Heart right ventricle (tissue), 16 donors: ENCODE measurements around the gene NHP2. TPM values are rescaled to one million over a fixed set of nuclear protein-coding genes. Genes with fewer than 3 reads are reported as not detected.

Source experiments
- ATAC-seq, 8 donors: fragments of 200-7000 bp; cut with Tn5 transposase; one replicate each; pipeline ENCODE4 v1.9.1; 2020; ENCODE audit warnings: mild to moderate bottlenecking in 8 of 8, moderate library complexity in 8 of 8, moderate number of reproducible peaks in 1 of 8
- DNase-seq, 2 donors: peaks; one replicate each; pipeline ENCODE4 v3.0.0-alpha.2; 2020
- H3K27ac ChIP-seq, 10 donors: fragments of 200-600 bp; sonication (generic) in 2 of 10; one replicate each; pipeline versions ENCODE4 v1.5.0 to v1.8.0; 2020 to 2022; ENCODE audit warnings: mild to moderate bottlenecking in 3 of 10
- H3K27me3 ChIP-seq, 7 donors: fragments of 200-600 bp; one replicate each; pipeline ENCODE4 v1.8.0; 2021 to 2022; ENCODE audit warnings: mild to moderate bottlenecking in 2 of 7
- H3K36me3 ChIP-seq, 9 donors: fragments of 200-600 bp; sonication (generic) in 1 of 9; one replicate each; pipeline versions ENCODE4 v1.5.0 to v1.8.0; 2020 to 2022; ENCODE audit warnings: mild to moderate bottlenecking in 2 of 9
- H3K4me1 ChIP-seq, 9 donors: fragments of 200-600 bp; sonication (generic) in 1 of 9; one replicate each; pipeline versions ENCODE4 v1.5.0 to v1.8.0; 2020 to 2022; ENCODE audit warnings: mild to moderate bottlenecking in 4 of 9
- H3K4me3 ChIP-seq, 10 donors: fragments of 200-600 bp; sonication (generic) in 2 of 10; one replicate each; pipeline versions ENCODE4 v1.5.0 to v1.8.0; 2020 to 2022; ENCODE audit warnings: mild to moderate bottlenecking in 7 of 10, moderate library complexity in 2 of 10
- H3K9me3 ChIP-seq, 11 donors: fragments of 200-600 bp in 10 of 11; sonication (generic) in 2 of 11; one replicate each; pipeline versions ENCODE4 v1.5.0 to v1.8.0; 2013 to 2022; ENCODE audit warnings: mild to moderate bottlenecking in 2 of 11, control low read depth in 1 of 11, moderate library complexity in 1 of 11
- CTCF ChIP-seq, 9 donors: fragments of 200-600 bp; sonication (generic) in 2 of 9; IDR thresholded peaks; one replicate each; pipeline versions ENCODE4 v1.5.0 to v1.8.0; 2021 to 2022; ENCODE audit warnings: antibody characterized with exemption in 9 of 9, mild to moderate bottlenecking in 5 of 9, moderate library complexity in 1 of 9
- WGBS, 2 donors: extraction: QIAGEN DNeasy Blood & Tissue Kit; methylation state at CpG; one replicate each; pipeline ENCODE4 v1.1.7; 2013; ENCODE audit warnings: inconsistent platforms in 1 of 2; 5-methylcytosine and 5-hydroxymethylcytosine counted together
- intact Hi-C, 10 donors: fragments of 100-400 bp; cut with DNase I; formaldehyde crosslinking; loops; one replicate each; pipeline versions ENCODE4 v1.11.1 to v1.14.2; 2022
- polyA plus RNA-seq, 2 donors: library from polyadenylated mRNA; stranded (reverse); fragments of 200-250 nt; gene quantifications; one replicate each; pipeline ENCODE4 v1.2.3, GENCODE V29; 2013
- total RNA-seq, 10 donors: library from RNA; stranded (reverse); fragmentation: NEBNext Ultra II Directional in 3 of 10; extraction: Animal tissue kit (Norgen Biotek cat#: 25700) in 3 of 10; gene quantifications; one replicate each; pipeline versions ENCODE4 v1.2.1 to v1.2.4, GENCODE V29; 2021 to 2023
- donor health status: Arrhythmogenic right ventricular cardiomyopathy.
- donor health status: ischemic (EF 13 %, LVEDD 7.1; RV severe dilation, severe dysfunction).
- donor health status: healthy with polysubstance abuse.
- donor health status: DM: no; HTN: yes; CAD: no.
- donor health status: DM: no; HTN: no; CAD: no.
- donor health status: ischemic (EF 25% LVEDD 6.9; RV normal size, moderate dysfunction).
- donor health status: ischemic (EF 25% LVEDD 5.7; RV mildly dilated, moderate dysfunction).
- donor health status: healthy.
- donor health status: DM: yes; HTN: yes; CAD: no.
- donor health status: Ischemic cardiomyopathy.
- donor health status: ischemic (EF 35%, LVEDD 5.7; RV mildly dilated, moderate dysfunction).
- donor health status: nonischemic (EF 11% LVEDD 7.7; RV severe dilation, severe dysfunction).
- donor health status: DM: yes; HTN: yes; CAD: no.
- donor health status: PGD.
- donor health status: ischemic (EF 29% LVEDD 5.4; RV normal size, mild dysfunction).
- donor health status: nonischemic (EF 23%, LVEDD 6.1; RV moderate dilation, normal function).

The NHP2 gene
- total and polyA plus RNA-seq, 12 donors = 59.8 to 272 (median 74.5) TPM

GRCh38 chr5:178186427-178186826 is 32.7 kb upstream of the NHP2 start:
- DNase-seq = no peak
- Histone ChIP-seq H3K27me3 (peaks cover 0 to 30% (median 0%) of the 10 kb centered on the region in 7 donors), H3K9me3 (no peaks in the 10 kb centered on the region), H3K4me1 (peaks cover 0 to 12% (median 0%) of the 10 kb centered on the region in 9 donors), H3K36me3 (no peaks in the 10 kb centered on the region), H3K4me3 (no peak overlapping the region), H3K27ac (no peak overlapping the region)
- TF ChIP-seq CTCF (IDR thresholded peaks at IDR 0.05) = no peak
- intact Hi-C loops = no loop called here
- ATAC-seq = no peak
- WGBS, 2 donors = 61 to 74% methylated on average over 6 of the region's 6 CpGs

GRCh38 chr5:178182158-178182876 is 28.6 kb upstream of the NHP2 start:
- Histone ChIP-seq H3K27ac (no peak overlapping the region), H3K36me3 (no peaks in the 10 kb centered on the region), H3K9me3 (peaks cover 0 to 6% (median 0%) of the 10 kb centered on the region in 11 donors), H3K4me1 (peaks cover 0 to 12% (median 0%) of the 10 kb centered on the region in 9 donors), H3K4me3 (no peak overlapping the region), H3K27me3 (peaks cover 0 to 21% (median 0%) of the 10 kb centered on the region in 7 donors)
- ATAC-seq (no peak), DNase-seq (no peak)
- WGBS, 2 donors = 37 to 42% methylated on average over 4 of the region's 4 CpGs
- TF ChIP-seq CTCF (IDR thresholded peaks at IDR 0.05) = no peak
- intact Hi-C loops = no loop called here

GRCh38 chr5:178180141-178180863 is 26.6 kb upstream of the NHP2 start:
- Histone ChIP-seq H3K27ac (no peak overlapping the region), H3K9me3 (peaks cover 0 to 6% (median 0%) of the 10 kb centered on the region in 11 donors), H3K36me3 (no peaks in the 10 kb centered on the region), H3K4me1 (peaks cover 0 to 12% (median 0%) of the 10 kb centered on the region in 9 donors), H3K4me3 (no peak overlapping the region), H3K27me3 (peaks cover 0 to 21% (median 0%) of the 10 kb centered on the region in 7 donors)
- no peak for TF ChIP-seq CTCF (IDR thresholded peaks at IDR 0.05)
- WGBS, 2 donors = 26 to 30% methylated on average over 9 of the region's 9 CpGs
- DNase-seq (no peak), ATAC-seq (no peak)
- intact Hi-C loops = no loop called here

GRCh38 chr5:178177569-178177968 is 23.9 kb upstream of the NHP2 start:
- 83 to 85% methylated on average over 8 of the region's 8 CpGs for WGBS, 2 donors

More at GRCh38 chr5:178177569-178177968, 23.9 kb upstream of the NHP2 start:
- intact Hi-C loops = no loop called here
- Histone ChIP-seq H3K27me3 (peaks cover 0 to 24% (median 0%) of the 10 kb centered on the region in 7 donors), H3K4me1 (peaks cover 0 to 10% (median 0%) of the 10 kb centered on the region in 9 donors), H3K36me3 (no peaks in the 10 kb centered on the region), H3K9me3 (peaks cover 0 to 6% (median 0%) of the 10 kb centered on the region in 11 donors), H3K4me3 (no peak overlapping the region), H3K27ac (no peak overlapping the region)
- no peak for TF ChIP-seq CTCF (IDR thresholded peaks at IDR 0.05)
- no peak for DNase-seq
- no peak for ATAC-seq
